IgD-negative memory B cell (primary cell): ENCODE results near the gene SH2D1A. TPM values are rescaled to one million over a fixed set of nuclear protein-coding genes. Genes with fewer than 3 reads are reported as not detected.

Experiments used
- polyA plus RNA-seq: library from polyadenylated mRNA; unstranded; fragments of 300-500 nt; fragmentation: Illumina TruSeq; gene quantifications from one replicate; pipeline ENCODE4 v1.2.3, GENCODE V29; 2021

The SH2D1A gene
- polyA plus RNA-seq, 1 donor from 2014 or later, result 4.2 TPM

Other genes starting within 250 kb of the SH2D1A start
- not detected for gene TEX13D, start 13.9 kb upstream of the SH2D1A start, polyA plus RNA-seq